ENCODE data around the gene TTC23.

Gene TTC23

DNA sequence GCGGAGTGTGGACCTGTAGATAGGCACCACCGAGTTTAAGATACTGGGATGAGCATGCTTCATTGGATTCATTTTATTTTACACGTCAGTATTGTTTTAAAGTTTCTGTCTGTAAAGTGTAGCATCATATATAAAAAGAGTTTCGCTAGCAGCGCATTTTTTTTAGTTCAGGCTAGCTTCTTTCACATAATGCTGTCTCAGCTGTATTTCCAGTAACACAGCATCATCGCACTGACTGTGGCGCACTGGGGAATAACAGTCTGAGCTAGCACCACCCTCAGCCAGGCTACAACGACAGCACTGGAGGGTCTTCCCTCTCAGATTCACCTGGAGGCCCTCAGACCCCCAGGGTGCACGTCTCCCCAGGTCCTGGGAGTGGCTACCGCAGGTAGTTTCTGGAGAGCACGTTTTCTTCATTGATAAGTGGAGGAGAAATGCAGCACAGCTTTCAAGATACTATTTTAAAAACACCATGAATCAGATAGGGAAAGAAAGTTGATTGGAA is 115.0 kb downstream of the TTC23 start:
- DNase-seq = no peak

DNA sequence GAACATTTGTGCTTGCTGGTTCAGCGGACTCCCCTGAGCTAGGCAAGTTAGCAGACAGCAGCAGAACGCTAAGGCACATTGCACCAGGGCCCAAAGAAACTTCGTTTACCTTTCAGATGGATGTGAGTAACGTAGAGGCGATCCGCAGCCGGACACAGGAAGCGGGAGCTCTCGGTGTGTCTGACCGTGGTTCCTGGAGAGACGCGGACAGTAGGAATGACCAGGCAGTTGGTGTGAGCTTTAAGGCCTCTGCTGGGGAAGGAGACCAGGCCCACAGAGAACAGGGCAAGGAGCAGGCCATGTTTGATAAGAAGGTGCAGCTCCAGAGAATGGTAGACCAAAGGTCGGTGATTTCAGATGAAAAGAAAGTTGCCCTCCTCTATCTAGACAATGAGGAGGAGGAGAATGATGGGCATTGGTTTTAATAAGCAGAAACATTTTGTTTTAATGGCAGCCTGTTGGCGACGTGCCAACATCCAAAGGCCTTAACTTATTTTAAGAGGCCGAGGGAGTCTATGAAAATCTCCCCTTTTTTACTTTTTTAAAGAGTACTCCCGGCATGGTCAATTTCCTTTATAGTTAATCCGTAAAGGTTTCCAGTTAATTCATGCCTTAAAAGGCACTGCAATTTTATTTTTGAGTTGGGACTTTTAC is 116.6 kb downstream of the TTC23 start:
- DNase-seq = no peak

DNA sequence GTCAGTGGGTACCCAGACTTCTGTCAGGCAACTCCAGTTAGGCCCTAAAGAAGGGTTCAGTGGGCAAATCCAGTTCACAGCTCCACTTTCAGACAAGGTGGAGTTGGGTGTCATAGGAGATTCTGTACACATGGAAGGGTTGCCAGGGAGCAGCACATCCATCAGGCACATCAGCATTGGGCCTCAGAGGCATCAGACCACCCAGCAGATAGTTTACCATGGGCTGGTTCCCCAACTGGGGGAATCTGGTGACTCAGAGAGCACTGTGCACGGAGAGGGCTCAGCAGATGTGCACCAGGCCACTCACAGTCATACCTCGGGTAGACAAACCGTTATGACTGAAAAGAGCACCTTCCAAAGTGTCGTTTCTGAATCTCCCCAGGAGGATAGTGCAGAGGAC is 117.3 kb downstream of the TTC23 start:
- DNase-seq = no peak

DNA sequence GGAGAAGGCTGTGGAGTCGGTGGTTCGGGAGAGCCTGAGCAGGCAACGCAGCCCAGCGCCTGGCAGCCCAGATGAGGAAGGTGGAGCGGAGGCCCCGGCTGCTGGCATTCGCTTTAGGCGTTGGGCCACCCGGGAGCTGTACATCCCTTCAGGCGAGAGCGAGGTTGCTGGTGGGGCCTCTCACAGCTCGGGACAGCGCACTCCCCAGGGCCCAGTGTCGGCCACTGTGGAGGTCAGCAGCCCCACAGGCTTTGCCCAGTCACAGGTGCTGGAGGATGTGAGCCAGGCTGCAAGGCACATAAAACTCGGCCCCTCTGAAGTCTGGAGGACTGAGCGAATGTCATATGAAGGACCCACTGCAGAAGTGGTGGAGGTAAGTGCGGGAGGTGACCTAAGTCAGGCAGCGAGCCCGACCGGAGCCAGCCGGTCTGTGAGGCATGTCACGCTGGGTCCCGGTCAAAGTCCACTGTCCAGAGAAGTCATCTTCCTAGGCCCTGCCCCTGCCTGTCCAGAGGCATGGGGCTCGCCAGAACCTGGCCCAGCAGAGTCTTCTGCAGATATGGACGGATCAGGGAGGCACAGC is 117.8 kb downstream of the TTC23 start:
- no peak for DNase-seq

DNA sequence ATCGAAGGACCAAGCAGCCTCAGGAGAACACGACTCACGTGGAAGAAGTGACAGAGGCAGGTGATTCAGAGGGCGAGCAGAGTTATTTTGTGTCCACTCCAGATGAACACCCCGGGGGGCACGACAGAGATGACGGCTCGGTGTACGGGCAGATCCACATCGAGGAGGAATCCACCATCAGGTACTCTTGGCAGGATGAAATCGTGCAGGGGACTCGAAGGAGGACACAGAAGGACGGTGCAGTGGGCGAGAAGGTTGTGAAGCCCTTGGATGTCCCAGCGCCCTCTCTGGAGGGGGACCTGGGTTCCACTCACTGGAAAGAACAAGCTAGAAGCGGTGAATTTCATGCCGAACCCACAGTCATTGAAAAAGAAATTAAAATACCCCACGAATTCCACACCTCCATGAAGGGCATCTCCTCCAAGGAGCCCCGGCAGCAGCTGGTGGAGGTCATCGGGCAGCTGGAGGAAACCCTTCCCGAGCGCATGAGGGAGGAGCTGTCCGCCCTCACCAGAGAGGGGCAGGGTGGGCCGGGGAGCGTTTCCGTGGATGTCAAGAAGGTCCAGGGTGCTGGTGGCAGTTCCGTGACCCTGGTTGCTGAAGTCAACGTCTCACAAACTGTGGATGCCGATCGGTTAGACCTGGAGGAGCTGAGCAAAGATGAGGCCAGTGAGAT is 118.5 kb downstream of the TTC23 start:
- no peak for DNase-seq

DNA sequence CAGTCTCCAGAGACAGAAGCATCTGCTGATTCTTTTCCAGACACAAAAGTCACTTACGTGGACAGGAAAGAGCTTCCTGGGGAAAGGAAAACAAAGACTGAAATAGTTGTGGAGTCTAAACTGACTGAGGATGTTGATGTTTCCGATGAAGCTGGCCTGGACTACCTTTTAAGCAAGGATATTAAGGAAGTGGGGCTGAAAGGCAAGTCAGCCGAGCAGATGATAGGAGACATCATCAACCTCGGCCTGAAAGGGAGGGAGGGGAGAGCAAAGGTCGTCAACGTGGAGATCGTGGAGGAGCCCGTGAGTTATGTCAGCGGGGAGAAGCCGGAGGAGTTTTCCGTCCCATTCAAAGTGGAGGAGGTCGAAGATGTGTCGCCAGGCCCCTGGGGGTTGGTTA is 119.1 kb downstream of the TTC23 start:
- no peak for DNase-seq

DNA sequence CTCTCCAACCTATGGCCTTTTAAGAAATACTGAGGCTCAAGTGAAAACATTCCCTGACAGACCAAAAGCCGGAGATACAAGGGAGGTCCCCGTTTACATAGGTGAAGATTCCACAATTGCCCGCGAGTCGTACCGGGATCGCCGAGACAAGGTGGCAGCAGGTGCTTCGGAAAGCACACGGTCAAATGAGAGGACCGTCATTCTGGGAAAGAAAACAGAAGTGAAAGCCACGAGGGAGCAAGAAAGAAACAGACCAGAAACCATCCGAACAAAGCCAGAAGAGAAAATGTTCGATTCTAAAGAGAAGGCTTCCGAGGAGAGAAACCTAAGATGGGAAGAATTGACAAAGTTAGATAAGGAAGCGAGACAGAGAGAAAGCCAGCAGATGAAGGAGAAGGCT is 119.7 kb downstream of the TTC23 start:
- DNase-seq = no peak

DNA sequence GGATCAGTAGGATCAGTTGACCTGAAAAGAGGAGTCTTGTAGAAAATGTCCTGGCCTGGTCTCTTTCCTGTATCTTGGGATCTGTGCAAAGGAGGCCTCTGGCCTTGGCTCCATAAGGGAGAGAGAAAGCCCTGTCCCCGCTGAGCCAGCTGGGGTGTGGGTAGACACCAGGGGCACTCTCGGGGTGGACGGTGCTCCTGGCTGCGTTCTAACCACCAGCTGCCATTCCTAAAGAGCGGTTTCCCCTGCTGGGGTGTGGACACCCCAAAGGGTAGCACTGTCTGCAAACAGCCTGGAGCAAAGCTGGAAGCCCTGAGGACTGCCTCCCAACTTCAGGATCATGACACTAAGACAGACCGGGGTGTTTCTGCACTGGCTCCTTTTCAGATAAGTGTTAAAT is 121.0 kb downstream of the TTC23 start:
- DNase-seq = no peak

DNA sequence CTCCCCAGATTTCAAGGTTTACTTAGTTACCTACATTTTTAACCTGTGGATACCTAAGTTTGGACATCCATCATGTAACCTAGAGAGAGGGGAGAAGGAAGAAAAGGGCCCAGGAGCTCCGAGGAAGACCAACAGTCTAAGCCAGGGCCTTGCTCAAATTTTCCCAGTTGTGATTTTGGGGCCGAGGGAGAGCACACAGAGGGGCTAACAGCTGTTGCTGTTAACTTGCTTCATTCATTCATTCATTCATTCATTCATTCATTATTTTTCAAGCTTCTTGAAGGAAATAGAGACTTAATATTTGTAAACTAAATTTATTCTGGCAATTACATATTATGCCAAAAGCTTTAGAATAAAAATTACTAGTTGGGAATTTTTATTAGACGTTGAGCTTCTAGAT is 121.6 kb downstream of the TTC23 start:
- DNase-seq = no peak

DNA sequence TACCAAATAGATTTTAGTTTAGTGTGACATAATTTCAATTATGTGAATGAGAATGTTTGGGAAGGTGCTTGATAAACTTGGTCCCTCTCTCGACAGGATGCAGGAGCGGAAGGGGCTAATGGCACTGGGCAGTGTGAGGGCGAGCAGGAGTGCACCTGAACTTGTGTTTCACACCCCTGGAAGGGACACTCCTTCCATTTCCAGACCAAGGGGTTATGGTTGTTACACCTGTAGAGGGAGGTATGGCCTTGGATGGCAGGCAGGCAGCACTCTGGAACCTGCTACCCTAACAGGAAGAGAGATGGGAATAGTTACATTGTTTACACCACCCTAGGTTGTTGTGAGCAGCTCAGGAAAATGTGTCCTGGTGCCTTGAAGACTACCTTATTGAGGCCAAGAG is 122.5 kb downstream of the TTC23 start:
- no peak for DNase-seq

DNA sequence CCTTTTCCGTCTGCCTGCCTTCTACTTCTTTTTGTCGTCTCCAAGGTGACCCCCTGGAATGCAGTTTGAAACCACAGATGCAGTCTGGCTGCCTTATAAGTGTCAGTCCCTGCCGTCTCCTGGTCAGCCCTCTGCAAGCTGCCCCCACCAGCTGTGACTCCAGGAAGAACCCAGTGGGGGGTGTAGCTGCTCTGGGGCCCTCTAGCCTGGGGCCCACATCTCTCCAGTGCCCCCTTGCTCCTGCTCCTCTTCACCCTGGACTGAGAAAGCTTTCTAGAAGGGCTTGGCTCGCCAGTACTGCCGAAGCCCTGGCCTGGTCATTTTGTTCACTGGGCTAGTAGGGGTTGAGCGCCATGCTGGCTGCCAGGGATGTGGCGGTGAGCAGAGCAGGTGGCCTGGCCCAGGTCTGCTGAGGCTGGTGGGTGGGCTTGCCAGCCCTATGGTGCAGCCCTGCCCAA is 123.2 kb downstream of the TTC23 start:
- no peak for DNase-seq

DNA sequence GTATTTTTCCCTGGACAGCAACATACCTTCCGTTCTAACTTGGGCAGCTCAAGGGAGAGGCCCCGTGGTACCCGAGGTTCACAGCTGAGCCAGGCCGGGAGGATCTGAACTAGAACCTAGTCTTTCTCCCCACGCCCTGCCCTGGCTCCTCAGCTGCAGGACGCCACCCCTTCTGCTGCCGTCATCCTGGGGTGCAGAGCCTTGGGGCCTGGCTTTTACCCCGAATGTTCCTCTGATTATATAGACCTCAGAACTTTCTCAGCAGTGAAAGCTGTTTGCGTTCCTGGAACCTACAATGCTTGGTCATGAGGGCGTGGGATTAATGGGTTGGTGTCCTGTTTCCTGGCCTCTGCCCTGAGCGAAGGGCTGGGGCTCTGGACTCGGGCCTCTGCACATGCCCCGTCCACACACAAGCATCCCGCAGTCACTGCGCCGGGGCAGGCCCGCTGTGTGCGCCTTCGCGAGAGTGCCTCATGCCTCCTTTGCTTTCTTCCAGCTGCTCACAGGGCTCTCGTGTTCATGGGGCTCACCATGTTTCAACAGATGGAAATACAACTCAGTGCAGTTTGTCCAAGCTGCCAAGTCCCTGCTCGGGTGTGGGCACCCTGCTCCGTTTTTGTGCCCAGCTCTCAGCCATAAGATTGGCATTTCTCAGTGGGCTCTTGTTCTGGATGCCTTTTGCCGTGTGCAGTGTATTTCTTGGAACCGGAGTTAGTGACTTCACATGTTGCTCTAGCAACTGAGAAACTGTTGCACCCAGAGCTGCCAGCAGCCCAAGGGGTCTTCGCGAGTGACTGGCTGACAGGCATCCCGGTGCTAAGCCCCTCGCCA is 124.1 kb downstream of the TTC23 start:
- no peak for DNase-seq

DNA sequence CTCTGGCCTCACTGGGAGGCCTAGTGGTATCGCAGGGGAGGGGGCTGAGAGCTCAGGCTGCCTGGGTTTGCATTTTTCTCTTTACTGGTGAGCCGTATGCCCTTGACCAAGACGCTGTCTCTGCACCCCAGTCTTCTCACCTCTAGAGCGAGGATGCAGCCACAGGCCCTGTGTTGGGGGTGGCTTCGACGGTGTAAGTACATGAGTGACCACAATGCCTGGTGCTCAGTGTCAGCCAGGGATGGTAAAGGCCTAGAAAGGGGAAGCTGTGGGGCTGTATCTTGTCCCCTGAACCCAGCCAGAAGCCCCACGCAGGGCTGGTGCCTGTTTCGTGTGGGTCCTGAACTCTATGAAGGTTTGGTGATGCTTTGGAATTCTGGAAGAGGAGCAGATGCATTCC is 124.7 kb downstream of the TTC23 start:
- DNase-seq = no peak

DNA sequence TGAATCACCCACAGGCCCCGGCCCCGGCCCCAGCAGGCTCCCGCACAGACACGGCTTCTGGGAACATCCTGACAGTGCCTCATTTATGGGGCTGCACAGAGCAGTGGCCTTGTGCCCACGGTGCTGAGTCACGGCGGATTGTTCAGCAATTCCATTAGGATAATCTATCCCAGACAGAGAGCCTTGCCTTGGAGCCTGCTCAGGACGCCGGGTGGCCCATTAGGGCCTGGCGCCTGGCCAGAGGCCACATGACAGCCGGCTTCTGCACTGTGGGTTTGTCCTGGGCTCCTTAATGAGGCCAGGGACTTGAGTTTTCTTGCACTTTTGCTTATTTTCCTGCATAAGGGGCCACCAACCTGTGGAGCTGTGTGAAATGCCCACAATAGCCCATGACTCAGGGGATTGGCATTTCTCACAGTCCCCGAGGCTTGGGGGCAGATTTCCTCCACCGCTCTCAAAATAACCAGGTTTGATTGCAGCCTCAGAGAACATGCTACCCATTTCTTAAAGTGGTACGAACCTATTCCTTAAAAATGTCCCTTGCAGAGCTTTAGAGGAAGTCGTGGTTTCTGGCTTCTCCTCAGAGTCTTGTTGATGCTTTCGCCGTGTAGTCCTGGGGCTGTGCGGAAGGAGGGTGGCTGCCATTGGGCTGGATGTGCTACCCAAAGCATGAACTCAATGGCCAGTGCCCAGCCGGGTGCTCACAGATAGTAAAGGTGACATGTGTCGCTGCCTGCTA is 125.5 kb downstream of the TTC23 start:
- DNase-seq = no peak

DNA sequence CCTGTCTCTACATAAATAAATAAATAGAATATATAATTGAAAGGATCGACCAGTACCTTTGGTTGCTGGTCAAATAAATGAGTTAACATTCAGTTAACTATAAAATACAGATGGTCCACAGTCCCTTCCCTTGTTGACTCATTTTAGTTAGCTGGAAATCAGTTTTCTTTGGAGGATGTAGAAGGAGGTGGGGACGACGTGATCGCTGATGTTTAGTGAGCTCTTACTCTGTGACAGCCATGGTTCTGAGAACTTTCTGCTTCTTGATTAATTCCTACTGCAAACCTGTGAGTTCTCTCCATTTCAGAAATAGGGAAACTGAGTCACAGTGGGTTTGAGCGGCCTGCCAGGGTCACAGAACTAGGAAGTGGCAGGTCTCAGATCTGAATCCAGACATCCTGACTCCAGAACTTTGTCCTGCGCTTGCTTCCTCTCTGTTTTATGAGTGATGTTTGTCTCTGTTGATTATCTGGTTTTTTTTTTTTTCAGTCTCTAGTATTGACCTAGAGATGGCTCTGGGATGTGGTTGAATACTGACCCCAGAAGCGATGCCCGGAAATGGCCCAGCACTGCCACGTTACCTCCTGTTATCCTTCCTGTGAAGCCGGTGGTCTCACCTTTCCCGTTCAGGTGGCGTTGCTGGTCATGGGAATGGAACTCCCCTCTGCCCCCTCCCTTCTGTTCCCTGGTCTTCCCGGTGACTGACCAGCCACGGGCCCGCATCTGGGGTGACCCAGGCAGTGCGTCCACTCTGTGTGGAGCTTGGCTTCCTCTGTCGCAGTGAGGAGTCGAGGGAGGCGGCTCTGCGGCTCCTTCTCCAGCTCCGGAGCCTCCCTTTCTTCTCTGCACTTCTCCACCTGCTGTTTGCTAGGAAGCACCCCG is 126.3 kb downstream of the TTC23 start:
- DNase-seq = no peak

DNA sequence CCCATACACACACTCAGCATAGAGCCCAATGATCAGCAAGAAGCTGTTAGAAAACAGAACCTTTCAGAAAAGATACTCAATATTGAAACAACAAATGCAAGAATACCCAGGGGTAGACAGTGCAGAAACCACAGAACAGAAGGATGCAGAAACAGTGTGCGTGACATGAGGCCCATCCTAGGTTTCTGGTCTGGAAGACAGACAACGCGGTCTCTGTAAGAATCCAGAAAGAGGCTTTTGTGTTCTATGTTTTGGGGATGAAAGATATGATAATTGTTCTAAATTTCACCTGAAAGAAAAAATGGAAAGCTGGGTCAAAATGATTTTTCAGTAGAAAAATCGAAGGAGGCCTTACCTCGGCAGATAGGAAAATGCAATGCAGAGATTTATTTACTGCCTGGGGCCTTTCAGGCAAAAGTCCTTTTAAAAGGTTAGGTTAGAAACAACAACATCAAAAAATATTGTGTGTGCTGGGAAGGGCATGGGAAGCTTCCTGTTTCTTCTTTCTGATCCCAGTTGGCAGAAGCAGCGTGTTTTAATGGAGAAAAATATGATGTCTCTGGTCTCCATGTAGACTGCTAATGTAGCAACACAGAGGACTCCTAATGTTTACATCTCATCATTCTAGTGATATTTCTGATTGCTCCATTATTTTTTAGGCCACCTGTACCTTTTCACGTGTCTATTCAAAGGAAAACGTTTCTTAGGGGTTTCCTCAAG is 127.5 kb downstream of the TTC23 start:
- DNase-seq = no peak

DNA sequence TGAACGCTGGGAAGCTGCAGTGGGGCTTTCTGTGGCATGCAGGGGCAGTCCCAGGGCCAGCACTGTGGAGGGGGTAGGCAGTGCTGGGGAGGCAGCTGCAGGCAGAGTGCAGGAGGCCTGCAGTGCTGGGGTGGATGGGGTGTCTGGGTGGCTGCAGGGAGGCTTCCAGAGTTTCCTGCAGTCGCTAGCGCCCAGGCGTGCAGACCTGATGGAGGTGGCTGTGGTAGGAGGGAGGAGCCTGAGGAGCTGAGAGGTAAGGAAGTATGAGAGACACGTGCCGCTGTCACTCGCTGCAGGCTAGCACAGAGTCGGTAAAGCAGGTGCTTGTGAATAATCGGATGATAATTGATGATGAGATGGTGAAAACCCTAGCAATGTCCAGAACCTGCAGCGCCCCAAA is 128.2 kb downstream of the TTC23 start:
- no peak for DNase-seq

DNA sequence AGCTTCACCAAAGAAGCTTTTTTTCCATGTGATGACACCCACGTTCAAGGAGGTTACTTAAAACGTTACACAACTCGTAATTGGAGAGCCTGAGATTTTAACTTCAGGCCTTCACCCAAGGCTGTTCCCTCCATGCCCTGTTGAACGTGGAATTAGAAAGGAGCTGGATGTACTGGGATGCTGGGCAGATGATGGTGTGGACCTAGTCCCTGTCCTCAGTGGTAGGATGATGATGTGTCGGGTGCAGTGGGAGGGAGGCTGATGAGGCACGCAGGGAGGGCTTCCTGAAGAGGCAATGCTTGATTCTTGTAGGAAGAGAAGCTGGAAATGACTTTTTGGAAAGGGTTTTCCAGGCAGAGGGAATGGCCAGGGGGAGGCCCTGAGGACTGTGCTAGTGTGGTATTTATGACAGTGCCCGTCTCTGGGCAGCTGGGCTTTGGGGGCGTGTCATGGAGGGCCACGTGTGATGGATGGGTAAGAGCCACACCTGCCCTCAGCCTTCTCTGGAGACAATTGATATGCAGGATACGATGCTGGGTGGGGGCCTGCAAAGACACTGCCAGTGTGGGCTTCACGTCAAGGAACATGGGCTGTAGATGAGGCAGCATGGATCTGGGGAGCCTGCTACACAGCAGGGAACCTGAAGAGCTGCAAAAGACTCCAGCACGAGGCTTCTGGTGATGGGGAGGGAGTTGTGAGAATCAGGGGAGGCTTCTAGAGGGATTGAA is 129.2 kb downstream of the TTC23 start:
- no peak for DNase-seq

DNA sequence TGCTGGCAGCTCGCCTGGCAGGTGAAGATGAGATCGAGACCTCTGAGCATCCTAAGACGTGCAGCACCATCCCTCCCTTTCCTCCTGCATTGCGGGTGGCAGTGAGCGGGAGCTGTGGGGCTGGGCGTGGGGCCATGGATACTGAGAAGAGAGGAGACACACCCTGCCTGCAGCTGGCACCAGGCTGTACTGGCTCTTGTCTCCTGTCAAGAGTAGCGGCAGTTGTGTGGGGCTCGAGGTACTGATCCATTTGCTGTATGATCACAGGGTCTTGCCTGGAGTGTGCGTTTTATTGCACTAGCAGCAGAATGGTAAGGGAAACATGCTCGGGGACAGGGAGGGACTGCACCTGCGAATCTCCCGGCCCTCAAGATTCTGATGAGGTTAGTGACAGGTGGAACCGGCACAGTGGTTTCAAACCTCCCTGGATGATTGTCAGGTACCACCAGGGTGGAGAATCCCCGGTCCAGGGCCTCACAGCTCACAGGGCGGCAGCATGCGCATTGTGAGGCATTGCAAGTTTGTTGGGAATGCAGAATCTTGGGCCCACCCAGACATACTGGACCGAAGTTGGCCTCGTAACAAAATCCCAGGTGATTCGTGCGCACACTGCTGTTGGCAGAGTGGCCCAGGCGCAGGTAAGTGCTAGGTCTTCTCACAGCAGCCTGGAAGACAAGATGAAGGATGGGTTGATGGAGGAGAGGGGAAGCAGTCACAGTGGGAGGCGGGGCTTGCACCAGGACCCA is 130.4 kb downstream of the TTC23 start:
- DNase-seq = no peak

DNA sequence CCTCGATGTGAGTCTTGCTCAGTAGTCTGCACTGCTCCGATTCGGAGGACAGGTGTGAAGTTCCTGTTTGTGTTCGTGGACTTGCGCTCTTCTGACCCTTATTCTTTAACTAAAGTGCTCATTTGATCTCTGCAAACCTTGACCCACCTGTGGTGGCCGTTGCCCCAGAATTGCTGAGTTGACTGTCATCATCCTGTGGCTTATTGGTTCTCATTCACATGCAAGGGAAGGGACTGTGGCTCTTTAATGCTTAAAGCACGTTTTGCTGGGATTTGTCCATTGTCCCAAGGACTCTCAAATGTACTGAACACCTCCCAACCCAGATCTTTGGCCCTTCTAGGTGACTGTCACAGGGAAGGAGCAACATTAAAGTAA is 131.1 kb downstream of the TTC23 start:
- no peak for DNase-seq

All from cerebellar nuclear complex (tissue), 1 donor.